ENCODE results near the gene DTNB.

Gene DTNB

GRCh38 chr2:25355270-25355669, 318.1 kb downstream of the DTNB start:
- DNase-seq (ENCODE audit: extremely low read depth in 1 of 2, low read depth in 1 of 2), result no peak

DNA sequence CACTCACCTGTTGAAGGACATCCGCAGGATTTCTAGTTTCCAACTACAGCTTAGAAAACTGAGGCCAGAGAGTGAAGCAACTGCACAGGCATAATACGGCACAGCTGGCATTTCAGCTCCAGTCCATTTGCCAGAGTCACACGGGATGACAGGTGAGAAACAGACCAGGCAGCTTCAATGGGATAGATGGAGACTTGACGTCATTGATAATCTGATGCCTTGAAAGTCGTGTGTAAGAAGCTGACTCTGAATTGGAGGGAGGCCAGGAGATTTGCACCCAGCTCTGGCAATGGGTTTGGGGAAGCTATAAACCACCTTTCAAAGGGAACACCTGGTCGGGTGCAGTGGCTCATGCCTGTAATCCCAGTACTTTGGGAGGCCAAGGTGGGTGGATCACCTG, 319.3 kb downstream of the DTNB start:
- DNase-seq (ENCODE audit: extremely low read depth in 1 of 2, low read depth in 1 of 2), result no peak

DNA sequence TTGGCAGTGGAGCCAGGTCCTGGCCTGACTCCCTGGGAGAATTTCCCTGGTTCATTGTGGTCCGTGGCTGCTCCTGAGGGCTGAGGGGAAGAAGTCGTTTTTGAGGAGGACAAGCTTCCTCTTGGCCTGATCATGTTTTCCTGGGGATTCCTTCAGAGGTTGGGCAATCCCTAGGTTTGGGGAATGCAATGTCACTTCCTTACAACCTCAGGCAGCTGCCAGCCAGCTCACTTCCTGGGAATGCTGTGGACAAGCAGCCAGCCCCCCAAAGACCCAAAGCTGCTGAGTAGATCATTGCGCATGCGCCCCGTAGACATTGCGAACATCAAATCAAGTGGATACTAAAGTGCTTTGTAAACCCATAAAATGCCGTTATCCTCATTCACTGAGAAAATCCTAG, 324.0 kb downstream of the DTNB start:
- no peak for DNase-seq (ENCODE audit: extremely low read depth in 1 of 2, low read depth in 1 of 2)

DNA sequence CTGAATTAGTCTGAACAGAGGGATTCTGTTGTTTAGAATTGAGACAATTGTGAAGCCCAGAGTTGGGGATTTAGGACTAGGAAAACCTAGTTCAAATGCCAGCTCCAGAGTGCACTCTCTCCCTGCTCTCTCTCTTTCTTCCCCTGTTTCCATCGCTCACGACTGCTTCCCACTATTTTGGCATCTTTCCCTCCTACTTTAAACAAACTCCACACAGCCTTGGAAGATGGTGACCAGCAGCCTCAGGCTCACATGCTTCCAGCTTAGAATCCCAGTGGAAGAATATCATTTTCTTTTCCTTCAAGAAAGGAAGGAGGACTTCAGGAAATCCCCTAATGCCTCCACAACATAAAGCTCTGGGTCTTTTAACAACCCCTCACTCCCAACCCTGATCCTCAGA, 325.5 kb downstream of the DTNB start:
- DNase-seq (ENCODE audit: extremely low read depth in 1 of 2, low read depth in 1 of 2), result no peak

DNA sequence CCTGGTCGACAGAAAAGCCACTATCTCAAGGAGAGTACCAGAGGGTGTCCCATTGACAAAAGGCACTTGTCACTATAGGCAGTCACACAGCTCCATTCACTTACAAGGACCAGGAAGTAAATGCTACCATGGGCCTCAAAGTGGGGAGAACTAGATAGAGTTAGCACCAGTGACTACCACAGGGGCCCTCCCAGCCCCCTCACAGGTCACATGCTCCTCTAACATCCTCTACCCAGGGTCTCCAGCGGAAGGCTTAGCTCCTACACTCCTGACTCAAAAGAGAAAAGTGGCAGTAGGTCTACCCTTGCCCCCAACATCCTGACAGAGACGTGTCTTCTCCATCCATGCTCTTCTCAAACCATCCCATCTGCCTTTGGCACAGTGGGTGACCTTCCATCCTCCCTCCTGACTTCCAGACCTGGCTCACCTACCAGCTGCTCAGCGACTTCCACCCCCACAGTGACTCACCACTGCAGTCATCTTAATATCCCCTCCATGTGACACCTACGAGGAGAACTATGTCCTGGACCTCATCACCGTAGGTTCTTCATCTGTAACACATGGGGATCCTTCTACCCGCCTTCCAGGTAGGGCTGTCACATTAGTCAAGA, 326.1 kb downstream of the DTNB start:
- peak in 1 of 2 donors; percentile 65 for DNase-seq (ENCODE audit: extremely low read depth in 1 of 2, low read depth in 1 of 2)

GRCh38 chr2:25343187-25343825, 330.1 kb downstream of the DTNB start:
- no peak for DNase-seq (ENCODE audit: extremely low read depth in 1 of 2, low read depth in 1 of 2)

DNA sequence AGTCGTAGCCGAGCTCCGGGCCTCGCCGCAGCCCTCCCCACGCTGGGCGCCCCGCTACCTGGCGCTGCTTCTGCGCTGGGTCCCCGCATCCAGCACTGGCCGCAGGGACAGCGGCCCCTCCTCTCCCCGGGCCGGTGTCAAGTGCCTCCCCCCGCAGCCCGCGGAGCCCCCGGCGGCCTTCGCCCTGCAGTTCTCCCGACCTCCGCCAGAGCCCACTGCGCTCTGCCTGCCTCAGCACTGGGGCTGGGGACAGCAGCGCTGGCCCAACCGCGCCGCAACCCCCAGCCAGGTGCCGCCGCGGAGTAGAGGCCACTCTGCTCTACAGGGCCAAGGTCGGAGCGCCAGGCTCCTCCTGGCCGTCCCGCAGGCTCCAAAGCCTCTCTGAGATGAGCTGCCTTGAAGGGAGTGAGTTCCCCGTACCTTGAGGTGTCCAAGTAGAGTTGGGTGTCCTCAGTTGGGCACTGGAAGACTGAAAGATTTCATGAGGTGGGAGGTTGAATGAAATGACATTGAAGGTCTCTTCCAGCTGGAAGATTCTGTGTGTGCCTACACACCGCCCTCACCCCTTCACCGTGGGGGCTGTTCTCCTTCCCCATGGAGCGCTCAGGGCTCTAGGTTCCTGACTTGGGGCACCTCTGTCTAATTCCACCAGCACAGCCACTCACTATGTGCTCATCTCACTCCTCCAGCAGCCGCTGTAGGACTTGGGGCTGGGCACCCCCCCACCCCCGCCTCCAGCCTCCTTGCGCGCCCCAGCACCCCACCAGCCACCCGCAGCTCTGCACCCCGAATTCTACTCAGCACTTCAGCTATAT, 330.8 kb downstream of the DTNB start:
- DNase-seq (ENCODE audit: extremely low read depth in 1 of 2, low read depth in 1 of 2), result peak; percentile 68 to 71

DNA sequence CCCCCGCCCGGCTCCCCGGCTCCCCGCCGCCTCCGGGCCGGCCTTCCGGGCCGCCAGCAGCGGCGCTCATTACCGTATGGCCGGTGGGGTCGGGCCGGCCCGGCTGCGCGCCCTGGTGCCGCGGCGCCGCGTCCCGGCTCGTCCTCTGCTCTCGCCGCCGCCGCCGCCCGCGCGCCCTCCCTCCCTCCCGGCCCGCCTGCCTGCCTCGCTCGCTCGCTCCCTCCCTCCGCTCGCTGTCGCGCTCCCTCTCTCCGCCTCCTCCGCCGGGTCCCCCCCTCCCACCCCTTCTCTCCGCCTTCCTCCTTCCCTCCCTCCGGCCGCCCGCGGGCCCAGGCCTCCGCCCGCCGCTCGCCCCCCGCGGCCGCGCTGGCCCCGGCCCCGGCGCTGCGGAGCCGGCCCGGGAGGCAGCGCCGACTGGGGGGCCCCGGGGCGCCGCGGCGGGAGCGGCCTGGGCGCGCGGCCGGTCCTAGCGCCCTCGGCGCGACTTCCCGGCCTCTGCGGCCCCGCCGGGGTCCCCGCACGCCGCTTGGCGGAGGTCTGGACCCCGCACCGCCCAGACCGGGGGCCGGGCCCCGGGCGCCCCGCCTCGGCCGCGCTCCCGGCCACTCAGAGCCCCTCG, 331.5 kb downstream of the DTNB start, which contains the start of gene DNMT3A:
Gene DNMT3A (minus strand): TSS at position 173 of the 619 bp plus-strand sequence. CDS start 27,941 bp downstream, outside the sequence.
- no peak for DNase-seq (ENCODE audit: extremely low read depth in 1 of 2, low read depth in 1 of 2)

- DNase-seq (ENCODE audit: extremely low read depth in 1 of 2, low read depth in 1 of 2), result no peak
Observed at GRCh38 chr2:25341011-25341727, 332.2 kb downstream of the DTNB start.

- no peak for DNase-seq (ENCODE audit: extremely low read depth in 1 of 2, low read depth in 1 of 2)
Observed at GRCh38 chr2:25340181-25340921, 333.0 kb downstream of the DTNB start.

GRCh38 chr2:25339791-25340180, 333.6 kb downstream of the DTNB start:
- DNase-seq (ENCODE audit: extremely low read depth in 1 of 2, low read depth in 1 of 2), result no peak

GRCh38 chr2:25339211-25339674, 334.1 kb downstream of the DTNB start:
- DNase-seq (ENCODE audit: extremely low read depth in 1 of 2, low read depth in 1 of 2), result no peak

DNA sequence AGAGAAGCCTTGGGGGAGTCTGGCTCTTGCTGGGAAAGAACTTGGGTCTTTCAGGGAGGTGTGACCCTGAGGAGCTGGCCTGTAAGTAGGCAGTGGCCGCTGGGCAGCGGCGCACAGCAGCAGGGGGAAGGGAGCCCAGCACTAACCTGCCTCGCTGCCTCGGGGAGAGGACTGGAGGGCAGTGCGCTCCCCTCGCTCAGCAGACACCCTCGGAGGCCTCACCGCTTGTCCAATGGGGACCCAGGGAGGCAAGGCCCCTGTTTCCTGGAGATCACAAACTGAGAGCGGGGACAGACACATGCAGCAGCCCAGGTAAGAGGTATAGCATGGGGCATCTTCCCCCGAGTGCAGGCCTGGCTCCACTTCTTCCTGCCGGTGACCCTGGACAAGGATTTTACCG, 335.0 kb downstream of the DTNB start:
- DNase-seq (ENCODE audit: extremely low read depth in 1 of 2, low read depth in 1 of 2), result no peak

GRCh38 chr2:25337891-25338290, 335.5 kb downstream of the DTNB start:
- no peak for DNase-seq (ENCODE audit: extremely low read depth in 1 of 2, low read depth in 1 of 2)

GRCh38 chr2:25337276-25337675, 336.1 kb downstream of the DTNB start:
- no peak for DNase-seq (ENCODE audit: extremely low read depth in 1 of 2, low read depth in 1 of 2)

- no peak for DNase-seq (ENCODE audit: extremely low read depth in 1 of 2, low read depth in 1 of 2)
Observed at GRCh38 chr2:25336383-25336841, 337.0 kb downstream of the DTNB start.

DNA sequence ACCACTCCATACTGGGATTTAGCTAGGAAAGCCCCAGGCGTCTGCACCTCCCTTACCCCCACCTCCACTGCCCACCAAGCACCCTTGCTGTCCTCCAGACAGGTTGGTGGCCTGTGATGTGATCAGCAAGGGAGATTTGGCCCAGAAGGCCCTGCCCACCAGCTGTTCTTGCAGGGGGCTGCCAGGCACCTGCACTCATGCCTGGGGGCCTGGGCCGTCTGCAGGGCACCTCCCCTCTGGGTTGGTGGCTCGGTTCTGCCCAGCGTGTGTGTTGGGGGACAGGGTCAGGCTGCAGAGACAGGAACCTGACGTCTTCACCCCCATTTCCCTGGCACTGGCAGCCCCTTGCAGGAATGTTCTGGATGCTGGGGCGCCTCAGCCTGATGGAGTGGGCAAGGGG, 337.4 kb downstream of the DTNB start:
- DNase-seq (ENCODE audit: extremely low read depth in 1 of 2, low read depth in 1 of 2), result no peak

DNA sequence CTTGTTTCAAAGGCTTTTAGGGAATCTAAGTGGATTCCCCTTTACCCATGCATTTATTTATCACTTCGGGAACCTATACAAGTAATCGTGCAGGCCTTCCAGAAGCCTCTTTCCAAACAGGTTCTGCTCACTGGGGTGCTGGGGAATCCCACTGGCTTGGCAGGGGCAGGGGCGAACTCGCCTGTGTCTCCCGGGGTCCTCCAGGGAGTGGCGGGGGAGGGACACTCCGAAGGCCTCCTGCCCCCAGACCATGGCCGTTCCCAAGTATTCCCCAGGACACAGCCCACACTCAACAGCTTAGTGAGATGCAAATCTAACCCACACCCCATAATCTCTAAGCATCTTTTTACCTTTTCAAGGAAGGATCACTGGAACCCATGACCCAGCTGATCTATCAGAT, 338.2 kb downstream of the DTNB start:
- DNase-seq (ENCODE audit: extremely low read depth in 1 of 2, low read depth in 1 of 2), result no peak

GRCh38 chr2:25334482-25334881, 338.9 kb downstream of the DTNB start:
- DNase-seq (ENCODE audit: extremely low read depth in 1 of 2, low read depth in 1 of 2), result no peak

DNA sequence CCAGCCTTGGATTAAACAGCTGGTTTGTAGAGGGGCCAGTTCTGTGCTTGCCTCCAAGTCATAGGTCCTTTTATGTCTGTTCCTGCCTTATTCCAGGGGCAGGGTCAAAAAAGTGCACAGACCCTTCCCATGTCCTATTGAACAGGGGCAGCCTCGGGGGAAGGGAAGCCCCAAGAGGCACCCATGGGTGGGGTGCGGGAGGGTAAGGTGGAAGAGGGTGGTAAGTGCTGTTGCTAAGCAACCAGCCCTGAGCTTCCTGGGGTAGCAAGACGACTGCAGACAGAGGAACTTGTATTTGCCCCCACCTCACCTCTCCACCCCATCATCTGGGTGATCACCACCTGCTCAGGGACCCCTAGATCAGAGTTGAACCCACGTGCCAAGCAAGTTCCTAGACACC, 339.4 kb downstream of the DTNB start:
- DNase-seq (ENCODE audit: extremely low read depth in 1 of 2, low read depth in 1 of 2), result no peak
